MCF 10A (cell line): Measurements from ENCODE around the gene HOXC11. TPM values are rescaled to one million over a fixed set of nuclear protein-coding genes. Genes with fewer than 3 reads are reported as not detected.
A peak's percentile ranks its signal among the peaks of the same experiment; 100 is the strongest.

Experiments used
- BruUV-seq: library from RNA; stranded (reverse); fragments of 400-500 nt; replicated peaks from 2 replicates; lab custom pipeline; 2021; lab: Mats Ljungman, UMichigan
- CTCF ChIA-PET: fragments of 300-600 bp; sonication (Branson Sonifier 250); formaldehyde crosslinking; extraction: SDS; loops from one replicate; lab custom pipeline; 2021; ENCODE audit warnings: antibody characterized with exemption, inconsistent platforms; lab: Yijun Ruan, JAX
- POLR2A ChIA-PET: fragments of 300-600, 350-650 bp; sonication (Branson Sonifier 250); formaldehyde crosslinking; extraction: SDS; loops from one replicate; lab custom pipeline; 2020; ENCODE audit warnings: antibody characterized with exemption, inconsistent platforms; lab: Yijun Ruan, JAX
- DNase-seq: peaks from one replicate; pipeline ENCODE4 v3.0.0-alpha.2; 2018; ENCODE audit not compliant: unreplicated experiment
- H3K27ac Mint-ChIP-seq: one replicate; pipeline ENCODE4 v1.8.0; 2022; ENCODE audit warnings: mild to moderate bottlenecking, low read depth, mixed read lengths; ENCODE audit not compliant: unreplicated experiment
- H3K27me3 Mint-ChIP-seq: one replicate; pipeline ENCODE4 v1.8.0; 2022; ENCODE audit warnings: mixed read lengths; ENCODE audit not compliant: insufficient read depth, unreplicated experiment
- H3K36me3 Mint-ChIP-seq: one replicate; pipeline ENCODE4 v1.8.0; 2022; ENCODE audit warnings: mild to moderate bottlenecking, moderate library complexity, mixed read lengths; ENCODE audit not compliant: insufficient read depth, unreplicated experiment
- H3K4me1 Mint-ChIP-seq: one replicate; pipeline ENCODE4 v1.8.0; 2022; ENCODE audit warnings: mixed read lengths; ENCODE audit not compliant: insufficient read depth, unreplicated experiment
- H3K4me3 Mint-ChIP-seq: one replicate; pipeline ENCODE4 v1.8.0; 2022; ENCODE audit warnings: mild to moderate bottlenecking, moderate library complexity, mixed read lengths; ENCODE audit not compliant: unreplicated experiment
- H3K9me3 Mint-ChIP-seq: one replicate; pipeline ENCODE4 v1.8.0; 2022; ENCODE audit warnings: mixed read lengths; ENCODE audit not compliant: unreplicated experiment
- intact Hi-C: fragments of 100-400 bp; cut with micrococcal nuclease; formaldehyde crosslinking; loops from 2 replicates; pipeline ENCODE4 v1.14.1; 2022
- total RNA-seq: library from RNA; stranded (reverse); gene quantifications from 2 replicates; pipeline ENCODE4 v1.2.3, GENCODE V29; 2022
- TF ChIP-seq, protein P1 (sequence below): fragments of 200-600 bp; IDR thresholded peaks from one replicate; pipeline ENCODE4 v1.8.0; 2022; ENCODE audit warnings: antibody characterized with exemption, mild to moderate bottlenecking; ENCODE audit not compliant: unreplicated experiment

HOXC11 gene
- total RNA-seq, 1 experiment from 2014 or later, result 1.2 TPM

DNA sequence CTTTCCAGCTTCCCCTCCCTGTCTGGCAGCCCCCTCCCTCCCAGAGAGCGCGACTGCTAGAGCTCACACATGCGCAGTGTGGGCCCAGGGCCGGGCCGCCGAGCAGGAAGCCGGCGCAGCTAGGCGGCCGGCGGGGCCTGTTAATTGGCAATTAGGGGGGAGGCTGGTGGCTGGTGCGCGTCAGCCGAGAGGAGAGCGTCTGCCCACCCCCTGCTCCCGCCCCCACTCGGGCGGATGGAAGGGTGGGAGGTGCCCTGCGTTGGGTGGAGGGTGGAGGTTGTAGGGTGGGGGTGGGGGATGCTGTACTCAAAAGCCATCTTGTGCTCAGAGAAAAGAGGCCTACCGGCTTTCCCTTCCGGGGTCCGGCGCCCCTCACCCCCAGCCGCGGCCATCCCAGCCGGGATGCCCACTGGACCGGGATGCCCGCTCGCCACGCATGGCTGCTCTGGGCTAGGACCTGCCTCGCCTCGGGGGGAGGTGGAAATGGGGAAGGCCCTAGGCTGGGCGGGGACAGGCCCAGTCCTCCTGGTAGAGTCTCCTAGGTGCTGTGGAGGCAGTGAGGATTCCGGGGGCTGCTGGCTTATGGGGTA lies 45.0 kb downstream of the HOXC11 start:
- ChIA-PET CTCF (interaction anchor here (0.7 to 2.2 kb wide), 12 partner anchors 9 to 275 kb away, joined by 3 to 22 read pairs (median 4); partner anchors contain the start of genes HOXC5, HOXC8, HOXC9 and SMUG1), POLR2A (interaction anchor here (0.6 to 3.9 kb wide), 18 partner anchors 9 to 341 kb away, joined by 3 to 37 read pairs (median 6); partner anchors contain the start of genes CALCOCO1, CBX5, HNRNPA1 and HOXC13)
- Mint-ChIP-seq H3K27me3 (no peaks in the 10 kb centered on the region), H3K4me1 (peaks cover 23% of the 10 kb centered on the region), H3K4me3 (peak overlapping the region; percentile 98), H3K36me3 (no peaks in the 10 kb centered on the region), H3K27ac (peak overlapping the region; percentile 98), H3K9me3 (no peaks in the 10 kb centered on the region)
- BruUV-seq, result no TSS peak
- DNase-seq, result peak; percentile 96
- TF ChIP-seq, protein P1, sequence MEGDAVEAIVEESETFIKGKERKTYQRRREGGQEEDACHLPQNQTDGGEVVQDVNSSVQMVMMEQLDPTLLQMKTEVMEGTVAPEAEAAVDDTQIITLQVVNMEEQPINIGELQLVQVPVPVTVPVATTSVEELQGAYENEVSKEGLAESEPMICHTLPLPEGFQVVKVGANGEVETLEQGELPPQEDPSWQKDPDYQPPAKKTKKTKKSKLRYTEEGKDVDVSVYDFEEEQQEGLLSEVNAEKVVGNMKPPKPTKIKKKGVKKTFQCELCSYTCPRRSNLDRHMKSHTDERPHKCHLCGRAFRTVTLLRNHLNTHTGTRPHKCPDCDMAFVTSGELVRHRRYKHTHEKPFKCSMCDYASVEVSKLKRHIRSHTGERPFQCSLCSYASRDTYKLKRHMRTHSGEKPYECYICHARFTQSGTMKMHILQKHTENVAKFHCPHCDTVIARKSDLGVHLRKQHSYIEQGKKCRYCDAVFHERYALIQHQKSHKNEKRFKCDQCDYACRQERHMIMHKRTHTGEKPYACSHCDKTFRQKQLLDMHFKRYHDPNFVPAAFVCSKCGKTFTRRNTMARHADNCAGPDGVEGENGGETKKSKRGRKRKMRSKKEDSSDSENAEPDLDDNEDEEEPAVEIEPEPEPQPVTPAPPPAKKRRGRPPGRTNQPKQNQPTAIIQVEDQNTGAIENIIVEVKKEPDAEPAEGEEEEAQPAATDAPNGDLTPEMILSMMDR, result no peak
- intact Hi-C loops, result no loop called here

DNA sequence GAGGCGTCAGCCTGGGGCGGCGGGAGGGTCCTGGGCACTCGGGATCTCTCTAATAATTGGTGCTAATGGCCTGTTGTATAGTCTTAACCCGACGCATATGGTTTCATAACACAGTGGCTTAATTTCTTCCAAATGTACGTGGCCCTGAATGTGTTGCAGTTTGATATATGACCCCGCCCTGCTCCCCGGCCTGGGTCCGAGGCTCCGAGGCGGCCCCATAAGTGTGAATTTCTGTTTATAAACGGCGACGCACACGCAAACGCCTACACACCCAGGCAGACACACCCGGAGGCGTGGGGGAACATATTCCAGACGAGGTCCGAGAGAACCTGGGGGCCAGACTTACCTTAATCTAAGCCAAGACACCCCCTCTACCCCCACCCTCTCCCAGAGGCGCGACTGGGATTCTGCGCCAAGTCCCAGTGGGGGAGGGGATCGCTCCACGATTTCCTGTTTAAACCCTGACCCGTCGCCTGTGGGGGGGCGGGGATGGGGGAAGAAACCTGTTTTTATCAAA lies 45.6 kb downstream of the HOXC11 start:
- H3K36me3 Mint-ChIP-seq, result no peaks in the 10 kb centered on the region
- H3K27me3 Mint-ChIP-seq, result no peaks in the 10 kb centered on the region
- peaks cover 23% of the 10 kb centered on the region for H3K4me1 Mint-ChIP-seq
- peak overlapping the region; percentile 98 for H3K4me3 Mint-ChIP-seq
- peak overlapping the region; percentile 98 for H3K27ac Mint-ChIP-seq
- TSS peak; percentile 85 for BruUV-seq
- intact Hi-C loops, result no loop called here
- H3K9me3 Mint-ChIP-seq, result no peaks in the 10 kb centered on the region
- peak; percentile 88 for DNase-seq
- TF ChIP-seq, protein P1, result no peak
- POLR2A ChIA-PET, result interaction anchor here (0.7 to 3.9 kb wide), 10 partner anchors 10 to 291 kb away, joined by 3 to 37 read pairs (median 4); partner anchors contain the start of genes CALCOCO1, HNRNPA1, HOXC13 and HOXC6
- CTCF ChIA-PET, result no interaction called here

DNA sequence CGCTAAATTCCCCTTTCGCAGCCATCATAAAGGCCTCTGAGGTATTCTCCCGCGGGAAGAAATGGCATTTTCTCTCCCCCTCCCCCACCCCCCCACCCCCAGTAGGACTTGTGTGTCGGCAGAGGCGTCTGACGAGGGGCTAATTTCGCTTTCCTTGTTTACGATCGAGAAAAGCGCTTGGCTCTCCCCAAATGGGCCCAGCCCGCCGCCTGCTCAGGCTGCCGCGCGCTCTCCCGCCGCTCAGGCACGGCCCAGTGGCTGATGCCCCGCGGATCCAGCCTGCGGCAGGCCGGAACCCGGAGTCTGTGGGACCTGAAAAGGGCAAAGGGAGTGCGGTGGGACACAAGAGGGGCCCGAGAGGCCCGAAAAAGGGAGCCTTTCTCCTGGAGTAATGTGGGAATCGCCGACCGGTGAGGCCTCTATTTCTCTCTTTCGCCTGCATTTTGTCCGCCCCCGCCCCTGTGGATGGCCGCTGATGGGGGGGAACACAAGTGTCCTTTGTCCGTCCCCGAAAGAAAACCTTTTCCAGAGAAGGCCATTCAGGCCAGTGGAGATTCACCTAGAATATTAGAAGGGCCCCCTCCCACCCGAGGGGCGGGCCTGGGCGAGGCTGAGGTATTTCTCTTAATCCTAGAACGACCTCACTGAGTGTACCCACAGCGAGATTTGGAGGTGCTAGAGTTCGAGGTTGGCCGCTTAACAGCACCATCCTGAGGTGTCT lies 46.3 kb downstream of the HOXC11 start:
- peak overlapping the region; percentile 98 for H3K4me3 Mint-ChIP-seq
- BruUV-seq, result no TSS peak
- H3K4me1 Mint-ChIP-seq, result peaks cover 18% of the 10 kb centered on the region
- POLR2A ChIA-PET, result interaction anchor here (0.7 to 3.1 kb wide), 8 partner anchors 9 to 261 kb away, joined by 3 to 16 read pairs (median 3); partner anchors contain the start of genes HNRNPA1, HOXC13, HOXC6 and HOXC8
- intact Hi-C loops, result no loop called here
- TF ChIP-seq, protein P1, result no peak
- H3K27me3 Mint-ChIP-seq, result no peaks in the 10 kb centered on the region
- CTCF ChIA-PET, result no interaction called here
- no peaks in the 10 kb centered on the region for H3K36me3 Mint-ChIP-seq
- H3K9me3 Mint-ChIP-seq, result no peaks in the 10 kb centered on the region
- peak overlapping the region; percentile 98 for H3K27ac Mint-ChIP-seq
- DNase-seq, result peak; percentile 49
